OCI-LY1 (cell line): ENCODE data around the gene C4orf46.

ENCODE experiments used
- H2AFZ ChIP-seq: fragments of 200-600 bp; sonication (generic), shearing (Covaris generic); 2 replicates; pipeline ENCODE4 v1.6.0; 2014; ENCODE audit warnings: antibody characterized with exemption, mild to moderate bottlenecking, low read length
- H3F3A ChIP-seq: fragments of 200-600 bp; sonication (generic), shearing (Covaris generic); 2 replicates; pipeline ENCODE4 v1.6.0; 2014; ENCODE audit warnings: mild to moderate bottlenecking, antibody characterized with exemption, low read length, moderate library complexity; ENCODE audit not compliant: insufficient read depth
- H3K27ac ChIP-seq: fragments of 200-600 bp; sonication (generic); 2 replicates; pipeline ENCODE4 v1.5.1; 2014; ENCODE audit warnings: low read length, mixed run types, mild to moderate bottlenecking, low read depth; ENCODE audit not compliant: poor library complexity, severe bottlenecking
- H3K27me3 ChIP-seq: fragments of 200-600 bp; sonication (generic); 2 replicates; pipeline ENCODE4 v1.6.0; 2014; ENCODE audit warnings: antibody characterized with exemption, mild to moderate bottlenecking, low read length, moderate library complexity; ENCODE audit not compliant: insufficient read depth
- H3K36me3 ChIP-seq: fragments of 200-600 bp; sonication (generic); 2 replicates; pipeline ENCODE4 v1.6.1; 2014; ENCODE audit warnings: mild to moderate bottlenecking, antibody characterized with exemption, low read length, moderate library complexity, mixed read lengths; ENCODE audit not compliant: insufficient read depth
- H3K4me1 ChIP-seq: fragments of 200-600 bp; sonication (generic); 2 replicates; pipeline ENCODE4 v1.5.1; 2014; ENCODE audit warnings: mild to moderate bottlenecking, low read length, moderate library complexity; ENCODE audit not compliant: insufficient read depth, severe bottlenecking
- H3K4me2 ChIP-seq: fragments of 200-600 bp; sonication (generic), shearing (Covaris generic); 2 replicates; pipeline ENCODE4 v1.6.1; 2014; ENCODE audit warnings: low read length
- H3K4me3 ChIP-seq: fragments of 200-600 bp; sonication (generic); 2 replicates; pipeline ENCODE4 v1.5.1; 2014; ENCODE audit warnings: low read length, low read depth, mild to moderate bottlenecking, mixed read lengths; ENCODE audit not compliant: poor library complexity, severe bottlenecking
- H3K79me2 ChIP-seq: fragments of 200-600 bp; shearing (Covaris generic); 2 replicates; pipeline ENCODE4 v1.6.1; 2016; ENCODE audit warnings: mixed run types, low read length, mixed read lengths; ENCODE audit not compliant: insufficient read depth
- H3K9ac ChIP-seq: fragments of 200-600 bp; sonication (generic), shearing (Covaris generic); 2 replicates; pipeline ENCODE4 v1.6.1; 2014; ENCODE audit warnings: mild to moderate bottlenecking, low read length, mixed read lengths
- H3K9me2 ChIP-seq: fragments of 200-600 bp; sonication (generic), shearing (Covaris generic); 2 replicates; pipeline ENCODE4 v1.6.1; 2014; ENCODE audit warnings: low read depth, mild to moderate bottlenecking, low read length, mixed read lengths
- H3K9me3 ChIP-seq: fragments of 200-600 bp; shearing (Covaris generic); 2 replicates; pipeline ENCODE4 v1.6.1; 2014; ENCODE audit warnings: low read length, mixed read lengths
- H4K20me1 ChIP-seq: fragments of 200-600 bp; sonication (generic), shearing (Covaris generic); 2 replicates; pipeline ENCODE4 v1.6.0; 2016; ENCODE audit warnings: mild to moderate bottlenecking, low read length; ENCODE audit not compliant: insufficient read depth
- EZH2 ChIP-seq: fragments of 200-600 bp; sonication (generic), shearing (Covaris generic); IDR thresholded peaks from 2 replicates; pipeline ENCODE4 v1.8.0; 2017; ENCODE audit warnings: borderline replicate concordance, mixed run types, mild to moderate bottlenecking, antibody characterized with exemption, low read length, moderate library complexity, mixed read lengths
- TF ChIP-seq, protein P1 (sequence below): fragments of 200-600 bp; sonication (generic), shearing (Covaris generic); IDR thresholded peaks from 2 replicates; pipeline ENCODE4 v1.5.1; 2017; ENCODE audit warnings: mild to moderate bottlenecking, antibody characterized with exemption, low read length, moderate library complexity, mixed read lengths

C4orf46 gene

GRCh38 chr4:158682066-158682465 lies 10.4 kb upstream of the C4orf46 start:
- no peaks in the 10 kb centered on the region for H3K79me2 ChIP-seq
- no peaks in the 10 kb centered on the region for H3K9me3 ChIP-seq
- TF ChIP-seq EZH2, result no peak
- TF ChIP-seq, protein P1, sequence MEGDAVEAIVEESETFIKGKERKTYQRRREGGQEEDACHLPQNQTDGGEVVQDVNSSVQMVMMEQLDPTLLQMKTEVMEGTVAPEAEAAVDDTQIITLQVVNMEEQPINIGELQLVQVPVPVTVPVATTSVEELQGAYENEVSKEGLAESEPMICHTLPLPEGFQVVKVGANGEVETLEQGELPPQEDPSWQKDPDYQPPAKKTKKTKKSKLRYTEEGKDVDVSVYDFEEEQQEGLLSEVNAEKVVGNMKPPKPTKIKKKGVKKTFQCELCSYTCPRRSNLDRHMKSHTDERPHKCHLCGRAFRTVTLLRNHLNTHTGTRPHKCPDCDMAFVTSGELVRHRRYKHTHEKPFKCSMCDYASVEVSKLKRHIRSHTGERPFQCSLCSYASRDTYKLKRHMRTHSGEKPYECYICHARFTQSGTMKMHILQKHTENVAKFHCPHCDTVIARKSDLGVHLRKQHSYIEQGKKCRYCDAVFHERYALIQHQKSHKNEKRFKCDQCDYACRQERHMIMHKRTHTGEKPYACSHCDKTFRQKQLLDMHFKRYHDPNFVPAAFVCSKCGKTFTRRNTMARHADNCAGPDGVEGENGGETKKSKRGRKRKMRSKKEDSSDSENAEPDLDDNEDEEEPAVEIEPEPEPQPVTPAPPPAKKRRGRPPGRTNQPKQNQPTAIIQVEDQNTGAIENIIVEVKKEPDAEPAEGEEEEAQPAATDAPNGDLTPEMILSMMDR, result no peak
- no peaks in the 10 kb centered on the region for H3K36me3 ChIP-seq
- no peaks in the 10 kb centered on the region for H3K9me2 ChIP-seq
- H2AFZ ChIP-seq, result no peak overlapping the region
- H3F3A ChIP-seq, result no peaks in the 10 kb centered on the region
- H3K4me1 ChIP-seq, result no peaks in the 10 kb centered on the region
- no peak overlapping the region for H3K4me2 ChIP-seq
- no peak overlapping the region for H3K27ac ChIP-seq
- no peak overlapping the region for H3K9ac ChIP-seq
- no peaks in the 10 kb centered on the region for H3K27me3 ChIP-seq
- H4K20me1 ChIP-seq, result no peaks in the 10 kb centered on the region
- H3K4me3 ChIP-seq, result no peak overlapping the region

- Histone ChIP-seq H3F3A (no peaks in the 10 kb centered on the region), H3K4me1 (no peaks in the 10 kb centered on the region), H3K27ac (no peak overlapping the region), H3K4me3 (no peak overlapping the region), H3K9ac (no peak overlapping the region), H3K9me2 (no peaks in the 10 kb centered on the region), H3K36me3 (no peaks in the 10 kb centered on the region), H3K9me3 (no peaks in the 10 kb centered on the region), H3K27me3 (no peaks in the 10 kb centered on the region), H3K79me2 (no peaks in the 10 kb centered on the region), H2AFZ (no peak overlapping the region), H4K20me1 (no peaks in the 10 kb centered on the region), H3K4me2 (no peak overlapping the region)
- TF ChIP-seq, protein P1, result no peak
- no peak for TF ChIP-seq EZH2
Measured at GRCh38 chr4:158681629-158682028, 9.9 kb upstream of the C4orf46 start.

DNA sequence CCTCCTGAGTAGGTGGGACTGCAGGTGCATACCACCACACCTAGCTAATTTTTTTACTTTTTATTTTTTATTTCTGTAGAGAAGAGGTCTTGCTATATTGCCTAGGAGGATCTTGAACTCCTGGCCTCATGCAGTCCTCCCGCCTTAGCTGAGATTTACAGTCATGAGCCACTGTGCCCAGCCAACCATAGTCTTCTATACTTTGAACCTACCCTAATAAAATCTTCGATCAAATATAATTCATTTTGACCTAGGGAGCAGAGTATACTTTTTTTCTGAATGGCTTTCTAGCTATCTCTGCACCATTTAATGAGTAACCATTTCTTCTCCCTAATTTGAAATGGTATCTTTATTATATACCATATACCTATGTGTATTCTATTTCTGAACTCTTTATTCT lies 7.1 kb upstream of the C4orf46 start:
- Histone ChIP-seq H3K79me2 (no peaks in the 10 kb centered on the region), H3K27me3 (no peaks in the 10 kb centered on the region), H3K4me2 (no peak overlapping the region), H3K4me3 (no peak overlapping the region), H3K9me2 (no peaks in the 10 kb centered on the region), H2AFZ (no peak overlapping the region), H3F3A (no peaks in the 10 kb centered on the region), H3K36me3 (no peaks in the 10 kb centered on the region), H3K4me1 (peaks cover under 1% of the 10 kb centered on the region), H3K9me3 (no peaks in the 10 kb centered on the region), H3K9ac (no peak overlapping the region), H4K20me1 (no peaks in the 10 kb centered on the region), H3K27ac (no peak overlapping the region)
- no peak for TF ChIP-seq EZH2
- TF ChIP-seq, protein P1, result no peak
